ENCODE results near the gene POLR2C. TPM values are rescaled to one million over a fixed set of nuclear protein-coding genes. Genes with fewer than 3 reads are reported as not detected.

POLR2C gene
- 152 and 163 TPM in 2 replicates for total RNA-seq (2014; rRNA removed; shearing (Covaris generic))
- polyA plus RNA-seq (2016; fragmentation: Nextera tagmentation; extraction: Ambion mirVana) = 39.6 and 40.0 TPM in 2 replicates

DNA sequence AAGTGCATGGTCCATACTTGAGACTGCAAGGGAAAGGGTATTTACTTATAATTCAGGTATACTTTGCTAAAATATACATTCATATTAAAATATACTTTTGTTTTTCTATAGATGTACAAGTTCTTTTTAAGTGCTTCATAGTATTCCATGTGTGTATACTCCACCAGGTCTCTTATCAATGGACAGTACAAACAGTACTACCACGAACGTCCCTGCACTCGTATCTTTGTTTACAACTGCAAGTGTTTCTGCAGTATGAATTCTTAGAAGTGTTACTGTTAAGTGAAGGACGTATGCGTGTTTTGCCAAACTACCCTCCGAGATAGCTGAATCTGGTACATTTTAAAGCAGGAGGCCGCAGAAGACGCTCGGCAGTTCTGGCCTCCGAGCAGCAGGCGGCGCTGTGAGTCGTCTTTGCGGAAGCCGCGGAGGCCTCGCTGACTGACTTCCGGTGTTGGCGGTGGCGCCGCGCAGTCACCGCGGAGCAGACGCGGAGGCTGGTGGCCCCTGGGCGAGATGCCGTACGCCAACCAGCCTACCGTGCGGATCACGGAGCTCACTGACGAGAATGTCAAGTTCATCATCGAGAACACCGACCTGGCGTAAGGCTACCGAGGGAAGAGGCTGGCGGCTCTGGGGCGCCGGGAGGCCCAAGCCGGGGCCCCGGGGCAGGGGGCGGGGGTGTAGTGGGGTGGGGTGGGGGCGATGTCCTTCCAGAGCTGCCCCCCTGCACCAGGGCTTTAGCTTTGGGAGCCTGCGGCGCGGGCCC is at the start of gene POLR2C:
POLR2C (plus strand) TSS at position 471 of the 769 bp plus-strand sequence; CDS start at position 517, 46 bp downstream.
- Histone ChIP-seq H3F3A (ENCODE audit: insufficient read depth) (peaks cover 18% of the 10 kb centered on the region; the same call in 1 of the 2 replicates), H3K9me2 (ENCODE audit: insufficient read depth) (no peaks in the 10 kb centered on the region), H3K27me3 (replicated peaks; ENCODE audit: insufficient read depth) (no peaks in the 10 kb centered on the region), H4K20me1 (ENCODE audit: insufficient read depth) (no peaks in the 10 kb centered on the region; the same call in 1 of the 2 replicates), H3K27ac (peak within 1 kb of the TSS; percentile 48), H3K79me2 (ENCODE audit: insufficient read depth) (peaks cover 44% of the 10 kb centered on the region), H2AFZ (no peak within 1 kb of the TSS; the same call in 1 of the 2 replicates), H3K9me3 (ENCODE audit: low read depth) (no peaks in the 10 kb centered on the region), H3K36me3 (ENCODE audit: low read depth) (peaks cover 21% of the 10 kb centered on the region; the same call in 1 of the 2 replicates), H3K4me1 (ENCODE audit: insufficient read depth) (peaks cover 12% of the 10 kb centered on the region), H3K9ac (peak within 1 kb of the TSS; percentile 85), H3K4me3 (peak within 1 kb of the TSS; percentile 83), H3K4me2 (ENCODE audit: unreplicated experiment) (peak within 1 kb of the TSS; percentile 92)
- in situ Hi-C loops (cut with MboI) = no loop called here
- TF ChIP-seq EZH2phosphoT487 (IDR thresholded peaks at IDR 0.05; ENCODE audit: insufficient read depth, low read depth) = no peak
- no peak for TF ChIP-seq EZH2 (IDR thresholded peaks at IDR 0.05; ENCODE audit: insufficient read depth, poor library complexity, severe bottlenecking)
- DNase-seq = peak; percentile 91
- 1% methylated on average over 26 to 46 of the region's 47 CpGs for WGBS, 2 experiments (ENCODE audit: low coverage in 1 of 2, low lambda C conversion rate in 2 of 2, missing lambda C conversion rate in 2 of 2)

DNA sequence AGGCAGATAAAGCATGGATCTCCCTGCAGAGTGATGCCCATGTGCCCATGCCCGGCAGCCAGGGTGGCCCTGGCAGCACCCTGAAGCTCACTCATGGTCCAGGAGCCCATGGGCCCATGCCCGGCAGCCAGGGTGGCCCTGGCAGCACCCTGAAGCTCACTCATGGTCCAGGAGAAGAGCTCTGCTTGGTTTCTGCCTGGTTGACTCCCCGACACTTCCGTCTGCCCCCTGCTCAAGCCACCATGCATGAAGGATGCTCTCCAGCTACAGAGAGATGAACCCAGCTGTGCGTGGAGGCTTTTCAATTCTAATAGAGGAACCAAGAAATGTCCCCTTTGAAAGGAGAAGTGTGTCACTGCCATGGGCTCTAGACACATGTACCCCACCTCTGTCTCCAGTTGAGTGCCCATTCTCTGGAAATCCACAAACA is 49.2 kb upstream of the POLR2C start:
- H3K9me2 ChIP-seq (ENCODE audit: insufficient read depth) = no peaks in the 10 kb centered on the region
- in situ Hi-C loops (cut with MboI) = no loop called here
- H3K9ac ChIP-seq = no peak overlapping the region
- no peak overlapping the region for H2AFZ ChIP-seq
- H4K20me1 ChIP-seq (ENCODE audit: insufficient read depth) = no peaks in the 10 kb centered on the region
- WGBS, 2 experiments (ENCODE audit: low coverage in 1 of 2, low lambda C conversion rate in 2 of 2, missing lambda C conversion rate in 2 of 2) = 72 to 73% methylated on average over 5 of the region's 5 CpGs
- no peak overlapping the region for H3K4me2 ChIP-seq (ENCODE audit: unreplicated experiment)
- DNase-seq = no peak
- no peaks in the 10 kb centered on the region for H3K9me3 ChIP-seq (ENCODE audit: low read depth)
- H3K27me3 ChIP-seq (replicated peaks; ENCODE audit: insufficient read depth) = peaks cover 27% of the 10 kb centered on the region
- no peaks in the 10 kb centered on the region for H3K36me3 ChIP-seq (ENCODE audit: low read depth)
- no peaks in the 10 kb centered on the region for H3K79me2 ChIP-seq (ENCODE audit: insufficient read depth)
- no peak overlapping the region for H3K4me3 ChIP-seq
- H3K27ac ChIP-seq = no peak overlapping the region
- H3F3A ChIP-seq (ENCODE audit: insufficient read depth) = no peaks in the 10 kb centered on the region
- no peak for TF ChIP-seq EZH2phosphoT487 (IDR thresholded peaks at IDR 0.05; ENCODE audit: insufficient read depth, low read depth)
- TF ChIP-seq EZH2 (IDR thresholded peaks at IDR 0.05; ENCODE audit: insufficient read depth, poor library complexity, severe bottlenecking) = no peak
- H3K4me1 ChIP-seq (ENCODE audit: insufficient read depth) = 0 out of 2 replicates have a peak, but pooled peaks cover 2% of the 10 kb centered on the region

DNA sequence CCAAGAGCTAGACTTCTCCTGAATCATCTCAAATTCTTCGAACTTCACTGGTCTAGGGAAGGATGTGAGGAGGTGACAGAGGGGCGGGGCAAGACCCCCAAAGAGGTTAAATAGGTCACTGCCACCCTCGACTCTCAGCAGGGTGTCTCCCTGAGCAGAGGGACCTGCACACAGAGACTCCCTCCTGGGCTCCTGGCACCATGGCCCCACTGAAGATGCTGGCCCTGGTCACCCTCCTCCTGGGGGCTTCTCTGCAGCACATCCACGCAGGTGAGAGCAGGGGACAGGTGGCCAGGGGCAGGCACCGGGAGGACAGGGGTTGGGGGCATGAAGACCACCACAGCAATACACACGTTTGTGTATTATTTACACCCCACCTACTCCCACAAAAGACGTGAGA is 48.7 kb upstream of the POLR2C start:
- no peaks in the 10 kb centered on the region for H3F3A ChIP-seq (ENCODE audit: insufficient read depth)
- WGBS, 2 experiments (ENCODE audit: low coverage in 1 of 2, low lambda C conversion rate in 2 of 2, missing lambda C conversion rate in 2 of 2) = 35 to 38% methylated on average over 7 of the region's 7 CpGs

DNA sequence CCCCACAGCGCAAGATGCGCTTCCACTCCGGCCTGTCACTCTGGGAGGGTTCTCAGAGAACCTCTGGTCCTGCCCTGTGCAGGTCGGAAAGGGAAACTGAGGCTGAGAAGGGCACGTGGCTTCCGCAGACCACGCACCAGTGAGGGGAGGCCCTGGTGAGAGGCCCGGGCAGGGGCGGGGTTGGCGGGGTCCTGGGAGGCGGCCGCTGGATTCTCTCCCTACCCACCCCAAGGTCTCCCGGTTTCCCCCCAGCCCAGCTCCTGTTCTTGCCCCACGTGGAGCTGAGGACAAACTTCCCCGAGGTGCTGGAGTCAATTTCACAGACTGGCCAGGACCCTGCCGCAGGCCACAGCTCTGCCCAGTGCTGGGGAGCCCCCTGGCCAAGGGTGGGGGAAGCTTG is 46.4 kb upstream of the POLR2C start:
- H3F3A ChIP-seq (ENCODE audit: insufficient read depth) = no peaks in the 10 kb centered on the region
- peaks cover 19% of the 10 kb centered on the region for H3K27me3 ChIP-seq (replicated peaks; ENCODE audit: insufficient read depth)
- no peak overlapping the region for H3K4me2 ChIP-seq (ENCODE audit: unreplicated experiment)
- DNase-seq = no peak
- no peak overlapping the region for H3K9ac ChIP-seq
- H3K27ac ChIP-seq = no peak overlapping the region
- H3K79me2 ChIP-seq (ENCODE audit: insufficient read depth) = no peaks in the 10 kb centered on the region
- in situ Hi-C loops (cut with MboI) = loop anchor here (5.0 kb wide), 1 partner anchor 114 kb away; no protein-coding TSS in a partner anchor
- H3K9me2 ChIP-seq (ENCODE audit: insufficient read depth) = no peaks in the 10 kb centered on the region
- no peaks in the 10 kb centered on the region for H4K20me1 ChIP-seq (ENCODE audit: insufficient read depth)
- H3K9me3 ChIP-seq (ENCODE audit: low read depth) = no peaks in the 10 kb centered on the region
- H2AFZ ChIP-seq = no peak overlapping the region
- H3K36me3 ChIP-seq (ENCODE audit: low read depth) = no peaks in the 10 kb centered on the region
- H3K4me3 ChIP-seq = no peak overlapping the region
- 75 to 79% methylated on average over 8 to 16 of the region's 16 CpGs for WGBS, 2 experiments (ENCODE audit: low coverage in 1 of 2, low lambda C conversion rate in 2 of 2, missing lambda C conversion rate in 2 of 2)
- TF ChIP-seq EZH2phosphoT487 (IDR thresholded peaks at IDR 0.05; ENCODE audit: insufficient read depth, low read depth) = no peak
- TF ChIP-seq EZH2 (IDR thresholded peaks at IDR 0.05; ENCODE audit: insufficient read depth, poor library complexity, severe bottlenecking) = no peak
- 0 out of 2 replicates have a peak, but pooled peaks cover 2% of the 10 kb centered on the region for H3K4me1 ChIP-seq (ENCODE audit: insufficient read depth)

More for the DNA sequence above, 48.7 kb upstream of the POLR2C start:
- no peak for TF ChIP-seq EZH2phosphoT487 (IDR thresholded peaks at IDR 0.05; ENCODE audit: insufficient read depth, low read depth)
- no peak for TF ChIP-seq EZH2 (IDR thresholded peaks at IDR 0.05; ENCODE audit: insufficient read depth, poor library complexity, severe bottlenecking)
- Histone ChIP-seq H3K4me2 (ENCODE audit: unreplicated experiment) (no peak overlapping the region), H3K4me1 (ENCODE audit: insufficient read depth) (0 out of 2 replicates have a peak, but pooled peaks cover 2% of the 10 kb centered on the region), H3K27ac (no peak overlapping the region), H2AFZ (no peak overlapping the region), H3K9ac (no peak overlapping the region), H3K36me3 (ENCODE audit: low read depth) (no peaks in the 10 kb centered on the region), H3K79me2 (ENCODE audit: insufficient read depth) (no peaks in the 10 kb centered on the region), H4K20me1 (ENCODE audit: insufficient read depth) (no peaks in the 10 kb centered on the region), H3K9me3 (ENCODE audit: low read depth) (no peaks in the 10 kb centered on the region), H3K4me3 (no peak overlapping the region), H3K27me3 (replicated peaks; ENCODE audit: insufficient read depth) (peaks cover 27% of the 10 kb centered on the region), H3K9me2 (ENCODE audit: insufficient read depth) (no peaks in the 10 kb centered on the region)
- in situ Hi-C loops (cut with MboI) = no loop called here
- DNase-seq = no peak

All from GM23248 (cell line).